ENCODE results near the gene DOCK8. TPM values are rescaled to one million over a fixed set of nuclear protein-coding genes. Genes with fewer than 3 reads are reported as not detected.
A peak's percentile ranks its signal among the peaks of the same experiment; 100 is the strongest.

The DOCK8 gene
- total and polyA plus RNA-seq, 2 experiments from 2014 or later = not detected

DNA sequence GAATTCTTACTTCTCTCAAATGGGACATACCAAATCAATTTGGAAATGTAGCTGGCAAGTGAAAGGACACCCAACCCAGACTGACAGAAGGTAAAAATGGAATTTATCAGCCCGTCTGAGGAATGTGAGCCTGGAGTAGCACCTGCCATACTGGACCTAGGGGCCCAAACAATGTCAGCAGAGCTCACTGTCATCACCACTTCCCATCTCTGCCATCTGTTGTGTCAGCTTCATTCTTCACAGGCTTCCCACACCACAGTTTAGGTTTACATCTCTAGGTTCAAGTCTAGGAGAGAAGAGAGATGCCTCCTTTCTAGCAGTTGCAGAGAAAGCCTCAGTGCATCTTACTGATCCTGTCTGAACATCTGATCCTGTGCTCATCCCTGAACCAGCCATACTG lies 222.4 kb downstream of the DOCK8 start:
- no peak overlapping the region for H2AFZ ChIP-seq
- TF ChIP-seq EZH2 (IDR thresholded peaks at IDR 0.05; ENCODE audit: insufficient read depth, poor library complexity, severe bottlenecking) = no peak
- no peak for TF ChIP-seq EZH2phosphoT487 (IDR thresholded peaks at IDR 0.05; ENCODE audit: insufficient read depth, low read depth)
- peaks cover 19% of the 10 kb centered on the region for H3F3A ChIP-seq (ENCODE audit: insufficient read depth)
- no peak overlapping the region for H3K9ac ChIP-seq
- H3K4me2 ChIP-seq (ENCODE audit: unreplicated experiment) = no peak overlapping the region
- no peak overlapping the region for H3K4me3 ChIP-seq
- H4K20me1 ChIP-seq (ENCODE audit: insufficient read depth) = no peaks in the 10 kb centered on the region
- no peaks in the 10 kb centered on the region for H3K9me2 ChIP-seq (ENCODE audit: insufficient read depth)
- peaks cover 27% of the 10 kb centered on the region for H3K4me1 ChIP-seq (ENCODE audit: insufficient read depth)
- H3K27ac ChIP-seq = peak overlapping the region; percentile 76
- in situ Hi-C loops (cut with MboI) = no loop called here
- DNase-seq = no peak
- no peaks in the 10 kb centered on the region for H3K9me3 ChIP-seq (ENCODE audit: low read depth)
- H3K36me3 ChIP-seq (ENCODE audit: low read depth) = no peaks in the 10 kb centered on the region
- H3K79me2 ChIP-seq (ENCODE audit: insufficient read depth) = no peaks in the 10 kb centered on the region
- H3K27me3 ChIP-seq (replicated peaks; ENCODE audit: insufficient read depth) = no peaks in the 10 kb centered on the region
- 31 to 40% methylated on average over 1 of the region's 1 CpG for WGBS, 2 experiments (ENCODE audit: low coverage in 1 of 2, low lambda C conversion rate in 2 of 2, missing lambda C conversion rate in 2 of 2)

DNA sequence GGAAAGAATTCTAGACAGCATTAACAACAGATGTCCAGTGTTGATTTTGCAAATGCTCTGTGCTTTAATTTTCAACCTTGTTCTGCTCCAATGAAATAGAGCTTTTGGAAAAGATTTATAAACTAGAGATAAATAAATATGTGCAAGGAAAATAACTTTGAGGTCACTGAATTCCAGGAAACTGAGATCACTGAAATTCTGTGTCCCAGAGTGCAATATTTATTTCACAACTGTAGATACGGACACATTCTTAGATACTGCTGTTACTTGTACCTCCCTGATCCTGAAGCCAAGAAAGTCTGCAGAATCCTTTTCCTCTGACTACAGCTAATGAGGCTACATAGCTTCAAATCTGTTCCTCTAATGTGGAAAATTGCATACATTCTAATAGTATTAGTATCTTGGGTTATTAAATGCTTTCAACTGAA lies 222.9 kb downstream of the DOCK8 start:
- Histone ChIP-seq H3K79me2 (ENCODE audit: insufficient read depth) (no peaks in the 10 kb centered on the region), H3K27me3 (replicated peaks; ENCODE audit: insufficient read depth) (no peaks in the 10 kb centered on the region), H3F3A (ENCODE audit: insufficient read depth) (peaks cover 19% of the 10 kb centered on the region), H2AFZ (no peak overlapping the region), H4K20me1 (ENCODE audit: insufficient read depth) (no peaks in the 10 kb centered on the region), H3K9me2 (ENCODE audit: insufficient read depth) (no peaks in the 10 kb centered on the region), H3K4me3 (no peak overlapping the region), H3K36me3 (ENCODE audit: low read depth) (no peaks in the 10 kb centered on the region), H3K9me3 (ENCODE audit: low read depth) (no peaks in the 10 kb centered on the region), H3K4me2 (ENCODE audit: unreplicated experiment) (peak overlapping the region; percentile 27), H3K4me1 (ENCODE audit: insufficient read depth) (peaks cover 27% of the 10 kb centered on the region), H3K27ac (peak overlapping the region; percentile 76), H3K9ac (peak overlapping the region; percentile 23)
- in situ Hi-C loops (cut with MboI) = no loop called here
- no peak for TF ChIP-seq EZH2phosphoT487 (IDR thresholded peaks at IDR 0.05; ENCODE audit: insufficient read depth, low read depth)
- TF ChIP-seq EZH2 (IDR thresholded peaks at IDR 0.05; ENCODE audit: insufficient read depth, poor library complexity, severe bottlenecking) = no peak
- peak; percentile 74 for DNase-seq
- 2 to 4% methylated on average over 1 of the region's 1 CpG for WGBS, 2 experiments (ENCODE audit: low coverage in 1 of 2, low lambda C conversion rate in 2 of 2, missing lambda C conversion rate in 2 of 2)

DNA sequence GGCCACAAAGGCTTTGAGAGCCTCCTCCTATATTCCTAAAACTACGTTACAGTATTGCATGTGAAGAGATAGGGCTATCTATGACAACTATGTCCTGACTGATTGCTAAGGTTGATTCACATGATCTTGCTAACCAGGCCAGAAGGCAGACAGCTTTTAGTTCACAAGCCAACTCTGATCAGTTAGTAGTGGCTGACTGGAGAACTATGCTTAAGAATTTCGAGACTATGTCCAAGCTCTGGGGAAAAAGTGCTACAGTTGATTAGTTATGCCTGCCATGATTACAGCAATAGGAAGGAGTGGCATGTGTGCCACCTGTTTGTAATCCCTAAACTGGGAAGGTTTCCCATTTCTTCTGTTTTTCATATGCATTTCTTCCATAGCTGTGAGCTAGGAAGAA lies 223.4 kb downstream of the DOCK8 start:
- Histone ChIP-seq H3K36me3 (ENCODE audit: low read depth) (no peaks in the 10 kb centered on the region), H3K4me2 (ENCODE audit: unreplicated experiment) (peak overlapping the region; percentile 27), H3F3A (ENCODE audit: insufficient read depth) (peaks cover 19% of the 10 kb centered on the region), H3K9me2 (ENCODE audit: insufficient read depth) (no peaks in the 10 kb centered on the region), H4K20me1 (ENCODE audit: insufficient read depth) (no peaks in the 10 kb centered on the region), H3K79me2 (ENCODE audit: insufficient read depth) (no peaks in the 10 kb centered on the region), H3K27ac (peak overlapping the region; percentile 76), H3K27me3 (replicated peaks; ENCODE audit: insufficient read depth) (no peaks in the 10 kb centered on the region), H3K9me3 (ENCODE audit: low read depth) (no peaks in the 10 kb centered on the region), H3K4me1 (ENCODE audit: insufficient read depth) (peaks cover 27% of the 10 kb centered on the region), H3K9ac (peak overlapping the region; percentile 23), H2AFZ (no peak overlapping the region), H3K4me3 (no peak overlapping the region)
- in situ Hi-C loops (cut with MboI) = no loop called here
- peak; percentile 56 for DNase-seq
- TF ChIP-seq EZH2phosphoT487 (IDR thresholded peaks at IDR 0.05; ENCODE audit: insufficient read depth, low read depth) (no peak), EZH2 (IDR thresholded peaks at IDR 0.05; ENCODE audit: insufficient read depth, poor library complexity, severe bottlenecking) (no peak)
- WGBS, 2 experiments (ENCODE audit: low coverage in 1 of 2, low lambda C conversion rate in 2 of 2, missing lambda C conversion rate in 2 of 2) = 0 to 3% methylated on average over 2 of the region's 2 CpGs

DNA sequence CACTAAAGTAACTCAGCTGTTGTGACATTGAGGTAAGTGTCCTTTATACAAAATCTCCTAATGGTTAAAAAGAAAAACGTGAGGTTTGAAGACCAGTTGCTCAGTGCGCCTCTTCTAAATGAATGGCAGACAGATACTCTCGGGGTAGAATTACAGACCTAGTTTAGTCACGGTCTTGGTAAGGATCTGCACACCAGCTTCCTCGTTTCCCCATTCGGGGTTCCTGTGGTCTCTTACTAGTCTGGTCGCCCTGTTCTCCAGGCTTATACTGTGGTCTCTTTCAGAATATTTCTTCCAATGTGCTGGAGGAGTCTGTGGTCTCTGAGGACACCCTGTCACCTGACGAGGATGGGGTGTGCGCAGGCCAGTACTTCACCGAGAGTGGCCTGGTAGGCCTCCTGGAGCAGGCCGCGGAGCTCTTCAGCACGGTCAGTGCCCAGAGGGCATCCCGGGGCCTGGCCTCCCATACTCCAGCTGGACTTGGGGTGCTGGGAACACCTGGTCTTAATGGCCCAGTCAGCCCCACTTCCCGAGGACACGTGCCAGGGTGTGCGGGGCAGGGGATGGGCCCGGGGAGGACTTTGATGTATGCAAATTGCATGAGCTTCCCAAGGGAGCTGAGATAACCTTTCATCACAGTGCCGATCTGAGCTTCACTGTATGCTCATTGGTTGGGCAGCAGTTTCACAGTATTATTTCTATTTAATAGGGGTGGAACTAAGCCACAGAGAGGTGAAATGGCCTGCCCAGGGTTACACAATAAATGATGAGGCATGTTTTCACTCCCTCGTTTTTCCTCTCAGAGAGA lies 224.5 kb downstream of the DOCK8 start:
- Histone ChIP-seq H3K9me3 (ENCODE audit: low read depth) (no peaks in the 10 kb centered on the region), H3K4me1 (ENCODE audit: insufficient read depth) (peaks cover 27% of the 10 kb centered on the region), H3F3A (ENCODE audit: insufficient read depth) (peaks cover 19% of the 10 kb centered on the region), H3K9ac (no peak overlapping the region), H3K36me3 (ENCODE audit: low read depth) (no peaks in the 10 kb centered on the region), H3K4me2 (ENCODE audit: unreplicated experiment) (no peak overlapping the region), H3K4me3 (no peak overlapping the region), H4K20me1 (ENCODE audit: insufficient read depth) (no peaks in the 10 kb centered on the region), H3K79me2 (ENCODE audit: insufficient read depth) (no peaks in the 10 kb centered on the region), H3K9me2 (ENCODE audit: insufficient read depth) (no peaks in the 10 kb centered on the region), H2AFZ (no peak overlapping the region), H3K27me3 (replicated peaks; ENCODE audit: insufficient read depth) (no peaks in the 10 kb centered on the region), H3K27ac (peak overlapping the region; percentile 76; the same call in 1 of the 2 replicates)
- in situ Hi-C loops (cut with MboI) = no loop called here
- DNase-seq = peak; percentile 54
- no peak for TF ChIP-seq EZH2phosphoT487 (IDR thresholded peaks at IDR 0.05; ENCODE audit: insufficient read depth, low read depth)
- no peak for TF ChIP-seq EZH2 (IDR thresholded peaks at IDR 0.05; ENCODE audit: insufficient read depth, poor library complexity, severe bottlenecking)
- 55 to 58% methylated on average over 18 to 19 of the region's 20 CpGs for WGBS, 2 experiments (ENCODE audit: low coverage in 1 of 2, low lambda C conversion rate in 2 of 2, missing lambda C conversion rate in 2 of 2)

Measured in GM23248 (cell line).